Calu3 (cell line): ENCODE results near the gene DNER. TPM values are rescaled to one million over a fixed set of nuclear protein-coding genes. Genes with fewer than 3 reads are reported as not detected.

Source experiments
- BruUV-seq: library from RNA; stranded (reverse); fragments of 400-500 nt; replicated peaks from 2 replicates; lab custom pipeline; 2021; lab: Mats Ljungman, UMichigan
- CTCF ChIA-PET: fragments of 300-600 bp; sonication (Branson Sonifier 250); formaldehyde crosslinking; loops from one replicate; lab custom pipeline; 2022; ENCODE audit warnings: antibody characterized with exemption; lab: Charles Lee
- DNase-seq: peaks from one replicate; pipeline ENCODE4 v3.0.0; 2022
- H3K27ac Mint-ChIP-seq: one replicate; pipeline ENCODE4 v1.8.0; 2022; ENCODE audit warnings: mixed read lengths; ENCODE audit not compliant: unreplicated experiment
- H3K27me3 Mint-ChIP-seq: one replicate; pipeline ENCODE4 v1.8.0; 2022; ENCODE audit warnings: mixed read lengths; ENCODE audit not compliant: unreplicated experiment
- H3K36me3 Mint-ChIP-seq: one replicate; pipeline ENCODE4 v1.8.0; 2022; ENCODE audit warnings: mild to moderate bottlenecking, moderate library complexity, mixed read lengths; ENCODE audit not compliant: insufficient read depth, unreplicated experiment
- H3K4me1 Mint-ChIP-seq: one replicate; pipeline ENCODE4 v1.8.0; 2022; ENCODE audit warnings: mild to moderate bottlenecking, low read depth, mixed read lengths; ENCODE audit not compliant: unreplicated experiment
- H3K4me3 Mint-ChIP-seq: one replicate; pipeline ENCODE4 v1.8.0; 2022; ENCODE audit warnings: mild to moderate bottlenecking, low read depth, moderate library complexity, mixed read lengths; ENCODE audit not compliant: unreplicated experiment
- H3K9me3 Mint-ChIP-seq: one replicate; pipeline ENCODE4 v1.8.0; 2022; ENCODE audit warnings: low read depth, mixed read lengths; ENCODE audit not compliant: unreplicated experiment
- intact Hi-C: fragments of 100-400 bp; cut with micrococcal nuclease; formaldehyde crosslinking; loops from one replicate; pipeline ENCODE4 v1.10.0; 2022; ENCODE audit not compliant: unreplicated experiment
- total RNA-seq: library from RNA; stranded (reverse); gene quantifications from 2 replicates; pipeline ENCODE4 v1.2.3, GENCODE V29; 2022
- TF ChIP-seq, protein P1 (sequence below): fragments of 200-600 bp; IDR thresholded peaks from one replicate; pipeline ENCODE4 v1.8.0; 2022; ENCODE audit warnings: antibody characterized with exemption; ENCODE audit not compliant: unreplicated experiment

DNER gene
- total RNA-seq, 1 experiment from 2014 or later = 1.1 TPM

DNA sequence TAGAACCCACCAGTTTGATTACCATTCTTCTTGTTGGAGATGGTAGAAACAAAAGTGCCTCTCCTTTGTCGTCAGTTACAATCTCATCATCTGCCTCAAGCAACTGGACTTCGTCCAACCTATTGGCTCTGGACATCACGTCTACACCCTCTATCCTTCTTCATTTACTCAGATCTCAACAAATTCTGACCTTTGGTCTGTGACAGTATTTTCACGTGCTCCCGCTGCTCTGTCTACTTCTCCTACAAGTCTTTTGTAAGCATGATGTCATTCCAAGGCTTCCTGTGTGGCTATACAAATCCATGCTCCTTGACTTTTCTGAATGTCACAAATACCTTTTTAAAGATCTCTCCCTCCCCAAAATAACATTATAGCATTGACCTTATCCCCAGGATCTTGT is 400.2 kb downstream of the DNER start:
- BruUV-seq = no TSS peak
- Mint-ChIP-seq H3K9me3 (peaks cover 2% of the 10 kb centered on the region), H3K4me1 (no peaks in the 10 kb centered on the region), H3K27me3 (no peaks in the 10 kb centered on the region), H3K36me3 (no peaks in the 10 kb centered on the region), H3K4me3 (no peak overlapping the region), H3K27ac (no peak overlapping the region)
- intact Hi-C loops = no loop called here
- CTCF ChIA-PET = no interaction called here
- TF ChIP-seq, protein P1, sequence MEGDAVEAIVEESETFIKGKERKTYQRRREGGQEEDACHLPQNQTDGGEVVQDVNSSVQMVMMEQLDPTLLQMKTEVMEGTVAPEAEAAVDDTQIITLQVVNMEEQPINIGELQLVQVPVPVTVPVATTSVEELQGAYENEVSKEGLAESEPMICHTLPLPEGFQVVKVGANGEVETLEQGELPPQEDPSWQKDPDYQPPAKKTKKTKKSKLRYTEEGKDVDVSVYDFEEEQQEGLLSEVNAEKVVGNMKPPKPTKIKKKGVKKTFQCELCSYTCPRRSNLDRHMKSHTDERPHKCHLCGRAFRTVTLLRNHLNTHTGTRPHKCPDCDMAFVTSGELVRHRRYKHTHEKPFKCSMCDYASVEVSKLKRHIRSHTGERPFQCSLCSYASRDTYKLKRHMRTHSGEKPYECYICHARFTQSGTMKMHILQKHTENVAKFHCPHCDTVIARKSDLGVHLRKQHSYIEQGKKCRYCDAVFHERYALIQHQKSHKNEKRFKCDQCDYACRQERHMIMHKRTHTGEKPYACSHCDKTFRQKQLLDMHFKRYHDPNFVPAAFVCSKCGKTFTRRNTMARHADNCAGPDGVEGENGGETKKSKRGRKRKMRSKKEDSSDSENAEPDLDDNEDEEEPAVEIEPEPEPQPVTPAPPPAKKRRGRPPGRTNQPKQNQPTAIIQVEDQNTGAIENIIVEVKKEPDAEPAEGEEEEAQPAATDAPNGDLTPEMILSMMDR = no peak
- DNase-seq = no peak

DNA sequence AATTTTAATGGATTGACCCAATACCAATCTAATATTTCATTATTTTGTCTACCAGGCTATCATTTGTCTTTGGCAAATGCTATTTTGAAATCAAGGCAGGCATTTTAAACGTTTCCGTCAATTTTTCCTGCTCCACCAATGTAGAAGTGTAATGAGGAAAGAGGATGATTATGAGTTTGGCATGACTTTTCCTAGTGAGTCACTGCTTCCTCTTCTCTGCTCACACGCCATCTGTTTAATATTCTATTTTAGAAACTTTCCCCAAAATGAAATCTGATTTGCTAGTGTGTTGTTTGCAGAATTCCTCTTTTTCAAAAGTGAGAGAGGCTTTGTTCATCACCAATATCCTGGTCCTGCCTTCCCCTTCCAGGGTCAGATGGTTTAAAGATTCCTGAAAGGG is 400.8 kb downstream of the DNER start:
- CTCF ChIA-PET = no interaction called here
- TF ChIP-seq, protein P1 = no peak
- BruUV-seq = no TSS peak
- intact Hi-C loops = no loop called here
- DNase-seq = no peak
- no peak overlapping the region for H3K4me3 Mint-ChIP-seq
- H3K36me3 Mint-ChIP-seq = no peaks in the 10 kb centered on the region
- no peaks in the 10 kb centered on the region for H3K27me3 Mint-ChIP-seq
- peaks cover 2% of the 10 kb centered on the region for H3K9me3 Mint-ChIP-seq
- no peaks in the 10 kb centered on the region for H3K4me1 Mint-ChIP-seq
- no peak overlapping the region for H3K27ac Mint-ChIP-seq

Other genes with a start within 250 kb of the DNER start
- gene TRIP12, start 207.5 kb upstream of the DNER start, total RNA-seq = 247 and 252 TPM in 2 replicates
- 0.42 and 0.83 TPM in 2 replicates for gene FBXO36, start 207.9 kb upstream of the DNER start, total RNA-seq